Testis (tissue), 2 donors: Measurements from ENCODE around the gene WDR82.

Experiments
- CTCF ChIP-seq, 3 experiments: fragments of 450-650 bp in 2 of 3; fragments of 200-600 bp in 1 of 3; sonication (generic) in 1 of 3; IDR thresholded peaks; one replicate each; pipeline ENCODE4 v1.5.1; 2016 to 2019; ENCODE audit warnings: antibody characterized with exemption in 3 of 3, mild to moderate bottlenecking in 2 of 3, moderate library complexity in 1 of 3
- POLR2A ChIP-seq: fragments of 450-650 bp; IDR thresholded peaks from one replicate; pipeline ENCODE4 v1.6.1; 2017; ENCODE audit warnings: antibody characterized with exemption, mild to moderate bottlenecking, moderate library complexity

GRCh38 chr3:52310861-52311575, 32.6 kb upstream of the WDR82 start:
- TF ChIP-seq CTCF (IDR thresholded peaks at IDR 0.05) (no peak), POLR2A (no peak)
